PFSK-1 (cell line): Measurements from ENCODE around the gene BCAT1.

Experiments
- FOXP2 ChIP-seq: optimal IDR thresholded peaks from 2 replicates; pipeline ENCODE3; 2011; ENCODE audit warnings: borderline replicate concordance, control low read depth, inconsistent platforms; ENCODE audit not compliant: insufficient read depth; ENCODE audit errors: extremely low read length, extremely low read depth
- POLR2AphosphoS5 ChIP-seq: IDR thresholded peaks from 2 replicates; pipeline ENCODE4 v1.6.1; 2012; ENCODE audit warnings: low read depth, mild to moderate bottlenecking, control low read depth, low read length, moderate library complexity
- REST ChIP-seq, 2 experiments: IDR thresholded peaks; 2 replicates each; pipeline versions ENCODE4 v1.6.1 to v1.8.0; 2011 to 2012; ENCODE audit warnings: low read depth in 2 of 2, low read length in 2 of 2, control low read depth in 1 of 2, inconsistent platforms in 1 of 2, mild to moderate bottlenecking in 1 of 2, moderate library complexity in 1 of 2; ENCODE audit not compliant: insufficient read depth in 1 of 2
- SIN3A ChIP-seq: IDR thresholded peaks from 2 replicates; pipeline ENCODE4 v1.6.1; 2012; ENCODE audit warnings: mild to moderate bottlenecking, low read length, moderate library complexity, borderline replicate concordance; ENCODE audit not compliant: insufficient read depth
- TAF1 ChIP-seq: IDR thresholded peaks from 2 replicates; pipeline ENCODE4 v1.6.1; 2012; ENCODE audit warnings: low read length, control low read depth, borderline replicate concordance; ENCODE audit not compliant: insufficient read depth

Gene BCAT1

DNA sequence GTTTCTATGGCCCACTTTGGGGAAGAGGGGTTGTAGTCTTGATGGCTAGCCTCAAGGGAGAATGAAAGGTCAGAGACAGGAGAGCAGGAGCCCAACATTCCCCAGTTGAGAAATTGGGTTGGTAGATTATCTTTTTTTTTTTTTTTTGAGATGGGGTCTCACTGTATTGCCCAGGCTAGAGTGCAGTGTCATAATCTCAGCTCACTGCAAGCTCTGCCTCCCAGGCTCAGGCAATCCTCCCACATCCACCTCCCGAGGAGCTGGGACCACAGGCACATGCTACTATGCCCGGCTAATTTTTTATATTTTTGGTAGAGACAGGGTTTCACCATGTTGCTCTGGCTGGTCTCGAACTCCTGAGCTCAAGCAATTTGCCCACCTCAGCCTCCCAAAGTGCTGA, 34.9 kb downstream of the BCAT1 start:
- no peak for TF ChIP-seq TAF1

DNA sequence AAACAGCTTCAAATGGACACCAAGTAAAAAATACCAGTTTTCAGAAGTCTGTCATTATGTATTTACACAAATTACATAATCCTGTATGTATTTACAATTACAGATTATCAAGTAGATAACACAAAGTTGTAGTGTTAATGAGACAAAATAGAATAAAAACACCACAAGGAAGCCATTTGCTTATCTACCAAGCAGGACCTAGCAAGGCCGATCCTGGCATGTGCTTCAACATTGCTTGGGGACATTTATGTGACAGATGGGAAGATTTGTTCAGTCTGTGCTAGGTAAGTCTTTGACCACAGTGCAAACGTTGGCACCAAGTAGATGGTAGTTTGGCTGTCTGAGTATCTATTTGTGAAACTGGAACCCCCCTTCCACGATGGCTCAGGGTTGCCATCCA, 35.8 kb downstream of the BCAT1 start:
- TF ChIP-seq FOXP2, result no peak
- no peak for TF ChIP-seq POLR2AphosphoS5
- TF ChIP-seq TAF1, result no peak

GRCh38 chr12:24911271-24911791, 37.6 kb downstream of the BCAT1 start:
- TF ChIP-seq FOXP2, result no peak
- TF ChIP-seq TAF1, result no peak
- no peak for TF ChIP-seq REST (IDR thresholded peaks at IDR 0.05; ENCODE audit: insufficient read depth in 1 of 2, low read depth in 2 of 2, low read length in 2 of 2)
- no peak for TF ChIP-seq SIN3A
- TF ChIP-seq POLR2AphosphoS5, result no peak

GRCh38 chr12:24909667-24910066, 39.2 kb downstream of the BCAT1 start:
- no peak for TF ChIP-seq TAF1
- TF ChIP-seq POLR2AphosphoS5, result no peak
- no peak for TF ChIP-seq FOXP2
- TF ChIP-seq SIN3A, result no peak

- TF ChIP-seq TAF1, result no peak
- TF ChIP-seq SIN3A, result no peak
- no peak for TF ChIP-seq FOXP2
- no peak for TF ChIP-seq POLR2AphosphoS5
- no peak for TF ChIP-seq REST (IDR thresholded peaks at IDR 0.05; ENCODE audit: insufficient read depth in 1 of 2, low read depth in 2 of 2, low read length in 2 of 2)
Observed at GRCh38 chr12:24907464-24907863, 41.4 kb downstream of the BCAT1 start.

DNA sequence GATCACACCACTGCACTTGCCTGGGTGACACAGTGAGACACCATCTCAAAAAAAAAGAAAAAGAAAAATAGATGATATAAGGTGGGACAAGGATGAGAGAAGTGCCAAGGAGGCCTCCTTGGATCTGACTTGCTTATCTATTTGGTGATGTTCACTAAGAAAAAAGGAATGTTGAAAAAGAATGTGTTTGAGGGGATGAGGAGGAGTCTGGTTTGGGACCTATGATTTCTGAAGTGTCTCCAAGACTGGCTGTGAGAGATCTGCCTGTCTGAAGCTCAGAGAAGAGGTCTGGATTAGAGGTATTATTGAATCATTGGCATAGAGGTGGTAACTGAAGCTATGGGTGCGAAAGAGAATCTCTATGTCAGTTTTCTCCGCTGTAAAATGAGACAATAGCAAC, 42.8 kb downstream of the BCAT1 start:
- TF ChIP-seq FOXP2, result no peak
- no peak for TF ChIP-seq SIN3A
- TF ChIP-seq TAF1, result no peak
- TF ChIP-seq POLR2AphosphoS5, result no peak
- no peak for TF ChIP-seq REST (IDR thresholded peaks at IDR 0.05; ENCODE audit: insufficient read depth in 1 of 2, low read depth in 2 of 2, low read length in 2 of 2)

GRCh38 chr12:24905431-24905830, 43.5 kb downstream of the BCAT1 start:
- no peak for TF ChIP-seq FOXP2
- no peak for TF ChIP-seq TAF1
- TF ChIP-seq SIN3A, result no peak
- TF ChIP-seq REST (IDR thresholded peaks at IDR 0.05; ENCODE audit: insufficient read depth in 1 of 2, low read depth in 2 of 2, low read length in 2 of 2), result no peak
- TF ChIP-seq POLR2AphosphoS5, result no peak
